H9 (cell line): Measurements from ENCODE around the gene NT5C1B. TPM values are rescaled to one million over a fixed set of nuclear protein-coding genes. Genes with fewer than 3 reads are reported as not detected.

Experiments used
- DNase-seq: peaks from one replicate; pipeline ENCODE4 v3.0.0-alpha.2; 2017
- H2AFZ ChIP-seq: one replicate; pipeline ENCODE4 v1.6.1; 2013; ENCODE audit warnings: mild to moderate bottlenecking, low read length, control low read depth, moderate library complexity
- H2AK5ac ChIP-seq: 2 replicates; pipeline ENCODE4 v1.6.1; 2013; ENCODE audit warnings: low read length, control low read depth, mixed read lengths; ENCODE audit not compliant: insufficient read length
- H2BK120ac ChIP-seq: one replicate; pipeline ENCODE4 v1.6.1; 2013; ENCODE audit warnings: low read depth, mild to moderate bottlenecking, low read length, control low read depth, inconsistent platforms; ENCODE audit not compliant: poor library complexity, severe bottlenecking
- H2BK12ac ChIP-seq: 2 replicates; pipeline ENCODE4 v1.6.1; 2013; ENCODE audit warnings: low read length, control low read depth, mixed read lengths, low read depth; ENCODE audit not compliant: insufficient read length
- H2BK15ac ChIP-seq: 2 replicates; pipeline ENCODE4 v1.6.1; 2013; ENCODE audit warnings: low read depth, low read length, control low read depth
- H2BK20ac ChIP-seq: one replicate; pipeline ENCODE4 v1.6.1; 2013; ENCODE audit warnings: low read depth, mild to moderate bottlenecking, low read length, control low read depth, inconsistent platforms; ENCODE audit not compliant: poor library complexity, severe bottlenecking
- H2BK5ac ChIP-seq: 2 replicates; pipeline ENCODE4 v1.6.1; 2013; ENCODE audit warnings: low read length, control low read depth, mixed read lengths; ENCODE audit not compliant: insufficient read length
- H3K14ac ChIP-seq: 2 replicates; pipeline ENCODE4 v1.6.1; 2013; ENCODE audit warnings: low read length, control low read depth; ENCODE audit not compliant: insufficient read depth
- H3K18ac ChIP-seq: 2 replicates; pipeline ENCODE4 v1.6.1; 2013; ENCODE audit warnings: low read depth, mild to moderate bottlenecking, mixed read lengths, low read length, control low read depth; ENCODE audit not compliant: insufficient read length
- H3K23ac ChIP-seq: 2 replicates; pipeline ENCODE4 v1.6.1; 2013; ENCODE audit warnings: low read length, control low read depth, mixed read lengths, low read depth; ENCODE audit not compliant: insufficient read length
- H3K23me2 ChIP-seq: 2 replicates; pipeline ENCODE4 v1.6.1; 2013; ENCODE audit warnings: low read depth, mild to moderate bottlenecking, mixed read lengths, low read length, control low read depth; ENCODE audit not compliant: insufficient read length, poor library complexity, severe bottlenecking
- H3K27ac ChIP-seq: 2 replicates; pipeline ENCODE4 v1.5.1; 2013; ENCODE audit warnings: low read length, control low read depth, mixed read lengths, low read depth; ENCODE audit not compliant: insufficient read length
- H3K27me3 ChIP-seq: 2 replicates; pipeline ENCODE4 v1.6.1; 2013; ENCODE audit warnings: low read length, control low read depth, inconsistent platforms; ENCODE audit not compliant: insufficient read depth
- H3K4ac ChIP-seq: 2 replicates; pipeline ENCODE4 v1.6.1; 2013; ENCODE audit warnings: low read depth, mild to moderate bottlenecking, control low read depth, inconsistent platforms, low read length, moderate library complexity
- H3K4me1 ChIP-seq: 2 replicates; pipeline ENCODE4 v1.6.1; 2013; ENCODE audit warnings: low read length, control low read depth, inconsistent platforms; ENCODE audit not compliant: insufficient read depth
- H3K4me2 ChIP-seq: 2 replicates; pipeline ENCODE4 v1.6.1; 2013; ENCODE audit warnings: low read length, control low read depth, mixed read lengths; ENCODE audit not compliant: insufficient read length, insufficient read depth
- H3K56ac ChIP-seq: 2 replicates; pipeline ENCODE4 v1.6.1; 2013; ENCODE audit warnings: low read depth, mild to moderate bottlenecking, mixed read lengths, low read length, control low read depth; ENCODE audit not compliant: insufficient read length
- H3K79me1 ChIP-seq: 2 replicates; pipeline ENCODE4 v1.6.1; 2013; ENCODE audit warnings: low read depth, mild to moderate bottlenecking, moderate library complexity, low read length, control low read depth, inconsistent platforms; ENCODE audit not compliant: insufficient read depth, poor library complexity, severe bottlenecking
- H3K79me2 ChIP-seq: 2 replicates; pipeline ENCODE4 v1.6.1; 2013; ENCODE audit warnings: low read length, control low read depth, inconsistent platforms; ENCODE audit not compliant: insufficient read depth
- H3K9ac ChIP-seq: 2 replicates; pipeline ENCODE4 v1.6.1; 2013; ENCODE audit warnings: low read length, control low read depth, mixed read lengths; ENCODE audit not compliant: insufficient read length; ENCODE audit errors: extremely low read depth
- H3K9me3 ChIP-seq: one replicate; pipeline ENCODE4 v1.6.1; 2013; ENCODE audit warnings: low read depth, low read length, inconsistent platforms; ENCODE audit not compliant: control insufficient read depth
- H3T11ph ChIP-seq: one replicate; pipeline ENCODE4 v1.6.1; 2013; ENCODE audit warnings: mild to moderate bottlenecking, low read length, control low read depth, inconsistent platforms
- H4K20me1 ChIP-seq: one replicate; pipeline ENCODE4 v1.6.1; 2013; ENCODE audit not compliant: control insufficient read depth, insufficient read length, insufficient read depth
- H4K5ac ChIP-seq: 2 replicates; pipeline ENCODE4 v1.6.1; 2013; ENCODE audit warnings: low read depth, mild to moderate bottlenecking, mixed read lengths, low read length, control low read depth; ENCODE audit not compliant: insufficient read length
- H4K8ac ChIP-seq: replicated peaks from 2 replicates; pipeline ENCODE4 v1.6.1; 2013; ENCODE audit warnings: low read length, control low read depth, mixed read lengths, low read depth; ENCODE audit not compliant: insufficient read length
- H4K91ac ChIP-seq: 2 replicates; pipeline ENCODE4 v1.6.1; 2013; ENCODE audit warnings: low read depth, mild to moderate bottlenecking, moderate library complexity, mixed read lengths, low read length, control low read depth; ENCODE audit not compliant: insufficient read length
- H3K27ac Mint-ChIP-seq, 3 experiments: 2 replicates in 2 of 3; 3 replicates in 1 of 3; pipeline ENCODE4 v1.8.0; 2020 to 2021; ENCODE audit warnings: mixed read lengths in 3 of 3, mild to moderate bottlenecking in 1 of 3, moderate library complexity in 1 of 3
- H3K27me3 Mint-ChIP-seq: 2 replicates; pipeline ENCODE4 v1.8.0; 2021; ENCODE audit warnings: low read depth, mild to moderate bottlenecking, moderate library complexity, mixed read lengths
- H3K36me3 Mint-ChIP-seq, 3 experiments: 2 replicates in 2 of 3; 3 replicates in 1 of 3; pipeline ENCODE4 v1.8.0; 2020 to 2021; ENCODE audit warnings: low read depth in 3 of 3, mixed read lengths in 3 of 3; ENCODE audit not compliant: insufficient read depth in 1 of 3
- H3K4me1 Mint-ChIP-seq, 2 experiments: 2 replicates each; pipeline ENCODE4 v1.8.0; 2020; ENCODE audit warnings: mixed read lengths in 2 of 2
- H3K4me3 Mint-ChIP-seq, 2 experiments: 2 replicates in 1 of 2; 3 replicates in 1 of 2; pipeline ENCODE4 v1.8.0; 2020 to 2021; ENCODE audit warnings: mild to moderate bottlenecking in 2 of 2, mixed read lengths in 2 of 2, moderate library complexity in 1 of 2
- H3K9me3 Mint-ChIP-seq, 2 experiments: 2 replicates in 1 of 2; 3 replicates in 1 of 2; pipeline ENCODE4 v1.8.0; 2020; ENCODE audit warnings: mild to moderate bottlenecking in 2 of 2, mixed read lengths in 2 of 2, moderate library complexity in 1 of 2
- CTCF ChIP-seq: fragments of 200-600 bp; sonication (generic); conservative IDR thresholded peaks from 3 replicates; pipeline ENCODE4 v1.8.0; 2021; ENCODE audit warnings: antibody characterized with exemption, mild to moderate bottlenecking
- WGBS: extraction: QIAGEN DNeasy Blood & Tissue Kit; methylation state at CpG from one replicate; pipeline ENCODE4 v1.1.7; 2013; ENCODE audit warnings: missing lambda C conversion rate, low lambda C conversion rate, mixed read lengths; ENCODE audit not compliant: insufficient read length; ENCODE audit errors: extremely low coverage; 5-methylcytosine and 5-hydroxymethylcytosine counted together
- total RNA-seq: library from RNA; stranded (reverse); gene quantifications from 2 replicates; pipeline ENCODE4 v1.2.1, GENCODE V29; 2021

Gene NT5C1B
- total RNA-seq, 1 experiment from 2014 or later: not detected

GRCh38 chr2:18525852-18526251 is 63.5 kb downstream of the NT5C1B start:
- Histone ChIP-seq H3K14ac (no peak overlapping the region), H3K79me1 (no peaks in the 10 kb centered on the region), H2BK20ac (no peak overlapping the region), H3K79me2 (no peaks in the 10 kb centered on the region), H3K4me1 (no peaks in the 10 kb centered on the region), H4K91ac (no peak overlapping the region), H3K18ac (no peak overlapping the region), H3K27me3 (no peaks in the 10 kb centered on the region), H2AFZ (no peak overlapping the region), H3T11ph (no peak overlapping the region), H3K56ac (no peak overlapping the region), H3K9me3 (no peaks in the 10 kb centered on the region), H2BK5ac (no peak overlapping the region), H2BK12ac (no peak overlapping the region), H3K4ac (no peak overlapping the region), H3K23ac (no peak overlapping the region), H2AK5ac (no peak overlapping the region), H4K8ac (no peak overlapping the region), H4K20me1 (no peaks in the 10 kb centered on the region), H4K5ac (no peak overlapping the region), H2BK15ac (no peak overlapping the region), H2BK120ac (no peak overlapping the region), H3K4me2 (no peak overlapping the region), H3K9ac (no peak overlapping the region), H3K27ac (no peak overlapping the region), H3K23me2 (no peaks in the 10 kb centered on the region)
- no CpG with 5 or more reads among the region's 3 CpGs for WGBS
- Mint-ChIP-seq H3K4me1 (peaks cover 3 to 10% of the 10 kb centered on the region in 2 experiments; a peak in 3 of 4 replicates), H3K9me3 (no peaks in the 10 kb centered on the region), H3K27ac (no peak overlapping the region), H3K36me3 (no peaks in the 10 kb centered on the region), H3K4me3 (no peak overlapping the region), H3K27me3 (no peaks in the 10 kb centered on the region)
- DNase-seq: no peak
- no peak for TF ChIP-seq CTCF
